ENCODE measurements around the gene FRK. TPM values are rescaled to one million over a fixed set of nuclear protein-coding genes. Genes with fewer than 3 reads are reported as not detected.
"Not testable (repeated sequence)": the region's sequence is repeated elsewhere in the genome, so short reads cannot be mapped to it uniquely, and the experiment has no call there.

Gene FRK
- total RNA-seq, 1 experiment from 2014 or later = not detected

- Histone ChIP-seq H3K79me2 (ENCODE audit: low read length) (no peaks in the 10 kb centered on the region), H3K27me3 (ENCODE audit: low read length) (no peaks in the 10 kb centered on the region), H3K27ac (ENCODE audit: low read length) (no peak overlapping the region), H3K9ac (ENCODE audit: low read length) (no peak overlapping the region), H3K4me1 (ENCODE audit: low read length) (no peaks in the 10 kb centered on the region), H3K9me3 (ENCODE audit: low read length) (no peaks in the 10 kb centered on the region), H2AFZ (ENCODE audit: low read length) (no peak overlapping the region), H3K36me3 (ENCODE audit: insufficient read depth, low read length) (no peaks in the 10 kb centered on the region), H3K4me3 (ENCODE audit: low read length) (no peak overlapping the region), H3K4me2 (ENCODE audit: low read depth, low read length, poor library complexity, severe bottlenecking) (no peak overlapping the region), H3K9me2 (replicated peaks; ENCODE audit: insufficient read depth, low read length) (no peaks in the 10 kb centered on the region), H4K20me1 (ENCODE audit: insufficient read depth, low read depth, low read length) (no peaks in the 10 kb centered on the region)
- DNase-seq = no peak
These were observed 125.9 kb downstream of the FRK start for GRCh38 chr6:115934829-115935228.

GRCh38 chr6:115934145-115934544, 126.5 kb downstream of the FRK start:
- no peak overlapping the region for H2AFZ ChIP-seq (ENCODE audit: low read length)
- no peaks in the 10 kb centered on the region for H3K79me2 ChIP-seq (ENCODE audit: low read length)
- no peaks in the 10 kb centered on the region for H3K27me3 ChIP-seq (ENCODE audit: low read length)
- no peak overlapping the region for H3K4me3 ChIP-seq (ENCODE audit: low read length)
- no peaks in the 10 kb centered on the region for H3K9me3 ChIP-seq (ENCODE audit: low read length)
- no peaks in the 10 kb centered on the region for H3K36me3 ChIP-seq (ENCODE audit: insufficient read depth, low read length)
- H4K20me1 ChIP-seq (ENCODE audit: insufficient read depth, low read depth, low read length) = no peaks in the 10 kb centered on the region
- H3K9ac ChIP-seq (ENCODE audit: low read length) = no peak overlapping the region
- DNase-seq = no peak
- no peak overlapping the region for H3K4me2 ChIP-seq (ENCODE audit: low read depth, low read length, poor library complexity, severe bottlenecking)
- no peaks in the 10 kb centered on the region for H3K9me2 ChIP-seq (replicated peaks; ENCODE audit: insufficient read depth, low read length)
- no peak overlapping the region for H3K27ac ChIP-seq (ENCODE audit: low read length)
- no peaks in the 10 kb centered on the region for H3K4me1 ChIP-seq (ENCODE audit: low read length)

DNA sequence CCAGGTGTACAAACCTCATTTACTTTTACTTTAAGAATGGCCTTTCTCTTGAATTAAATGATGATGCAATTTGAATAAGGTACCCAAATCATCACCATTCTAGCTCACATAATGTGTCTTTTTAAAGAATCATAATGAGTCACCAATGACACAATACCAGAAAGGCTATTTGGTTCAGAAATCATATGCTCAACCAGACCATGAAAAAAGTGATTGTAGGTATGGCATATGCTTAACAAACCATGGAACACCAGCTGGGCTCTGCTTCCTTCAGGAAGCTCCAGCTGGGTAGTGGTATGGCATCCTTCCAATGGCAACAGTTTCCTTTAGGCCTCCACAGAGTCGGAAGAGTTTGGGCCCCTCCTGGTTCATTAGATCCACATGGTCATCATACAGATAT, 128.2 kb downstream of the FRK start:
- Histone ChIP-seq H3K4me3 (ENCODE audit: low read length) (no peak overlapping the region), H3K9me3 (ENCODE audit: low read length) (no peaks in the 10 kb centered on the region), H3K36me3 (ENCODE audit: insufficient read depth, low read length) (no peaks in the 10 kb centered on the region), H3K27ac (ENCODE audit: low read length) (no peak overlapping the region), H3K9me2 (replicated peaks; ENCODE audit: insufficient read depth, low read length) (no peaks in the 10 kb centered on the region), H3K79me2 (ENCODE audit: low read length) (no peaks in the 10 kb centered on the region), H3K27me3 (ENCODE audit: low read length) (no peaks in the 10 kb centered on the region), H3K9ac (ENCODE audit: low read length) (no peak overlapping the region), H2AFZ (ENCODE audit: low read length) (no peak overlapping the region), H3K4me1 (ENCODE audit: low read length) (no peaks in the 10 kb centered on the region), H3K4me2 (ENCODE audit: low read depth, low read length, poor library complexity, severe bottlenecking) (no peak overlapping the region), H4K20me1 (ENCODE audit: insufficient read depth, low read depth, low read length) (no peaks in the 10 kb centered on the region)
- no peak for DNase-seq

GRCh38 chr6:115928000-115928399, 132.7 kb downstream of the FRK start:
- DNase-seq; H4K20me1 ChIP-seq (ENCODE audit: insufficient read depth, low read depth, low read length); H3K79me2 ChIP-seq (ENCODE audit: low read length): not testable (repeated sequence)

DNA sequence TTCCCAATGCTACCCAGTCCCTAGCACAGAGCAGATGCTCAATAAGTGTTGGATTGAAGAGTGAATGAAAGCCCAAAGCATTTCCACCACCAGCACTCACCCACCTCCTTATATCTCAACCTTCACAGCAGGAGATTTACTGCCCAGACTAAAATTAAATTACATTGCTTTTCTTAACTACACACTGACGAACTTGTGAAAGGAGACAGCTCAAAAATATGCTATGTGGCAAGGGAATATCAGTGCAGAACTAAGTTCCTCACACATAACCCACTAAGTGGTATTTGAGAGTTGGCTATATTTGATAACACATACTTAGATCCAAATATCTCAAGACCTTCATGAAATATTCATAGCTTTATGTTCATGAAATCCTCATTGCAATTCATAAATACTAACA, 137.7 kb downstream of the FRK start:
- Histone ChIP-seq H3K27me3 (ENCODE audit: low read length) (no peaks in the 10 kb centered on the region), H3K9ac (ENCODE audit: low read length) (no peak overlapping the region), H4K20me1 (ENCODE audit: insufficient read depth, low read depth, low read length) (no peaks in the 10 kb centered on the region), H3K4me1 (ENCODE audit: low read length) (no peaks in the 10 kb centered on the region), H3K4me2 (ENCODE audit: low read depth, low read length, poor library complexity, severe bottlenecking) (no peak overlapping the region), H3K9me2 (replicated peaks; ENCODE audit: insufficient read depth, low read length) (no peaks in the 10 kb centered on the region), H3K27ac (ENCODE audit: low read length) (no peak overlapping the region), H3K4me3 (ENCODE audit: low read length) (no peak overlapping the region), H3K9me3 (ENCODE audit: low read length) (no peaks in the 10 kb centered on the region), H2AFZ (ENCODE audit: low read length) (no peak overlapping the region), H3K79me2 (ENCODE audit: low read length) (no peaks in the 10 kb centered on the region), H3K36me3 (ENCODE audit: insufficient read depth, low read length) (no peaks in the 10 kb centered on the region)
- DNase-seq = no peak

More at GRCh38 chr6:115928000-115928399, 132.7 kb downstream of the FRK start:
- not testable (repeated sequence) for H3K4me3 ChIP-seq (ENCODE audit: low read length); H3K9me3 ChIP-seq (ENCODE audit: low read length); H3K4me2 ChIP-seq (ENCODE audit: low read depth, low read length, poor library complexity, severe bottlenecking); H3K36me3 ChIP-seq (ENCODE audit: insufficient read depth, low read length); H2AFZ ChIP-seq (ENCODE audit: low read length); H3K27me3 ChIP-seq (ENCODE audit: low read length); H3K9ac ChIP-seq (ENCODE audit: low read length); H3K4me1 ChIP-seq (ENCODE audit: low read length); H3K9me2 ChIP-seq (replicated peaks; ENCODE audit: insufficient read depth, low read length); H3K27ac ChIP-seq (ENCODE audit: low read length)

DNA sequence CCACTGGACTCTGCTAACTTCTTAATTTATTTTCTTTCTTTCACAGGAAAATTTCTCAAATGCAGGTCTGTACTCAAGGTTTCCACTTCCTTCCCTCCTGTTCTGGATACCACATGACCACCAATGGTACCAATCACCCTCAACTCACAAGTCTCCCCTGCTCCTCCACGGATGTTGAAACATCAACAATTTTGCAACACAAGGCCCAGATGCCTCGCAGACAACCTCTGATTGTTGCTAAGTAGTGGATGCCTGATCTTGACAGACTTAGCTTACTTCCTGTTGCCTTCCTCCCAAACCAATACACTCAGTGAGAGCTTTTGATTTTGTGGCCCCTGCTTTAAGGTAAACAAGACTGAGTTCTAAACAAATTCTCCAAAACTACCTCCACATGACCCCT, 146.6 kb downstream of the FRK start:
- H3K4me1 ChIP-seq (ENCODE audit: low read length) = no peaks in the 10 kb centered on the region
- no peak overlapping the region for H3K9ac ChIP-seq (ENCODE audit: low read length)
- no peak overlapping the region for H3K27ac ChIP-seq (ENCODE audit: low read length)
- H3K9me3 ChIP-seq (ENCODE audit: low read length) = no peaks in the 10 kb centered on the region
- H3K9me2 ChIP-seq (replicated peaks; ENCODE audit: insufficient read depth, low read length) = no peaks in the 10 kb centered on the region
- H2AFZ ChIP-seq (ENCODE audit: low read length) = no peak overlapping the region
- DNase-seq = no peak
- H4K20me1 ChIP-seq (ENCODE audit: insufficient read depth, low read depth, low read length) = no peaks in the 10 kb centered on the region
- H3K4me3 ChIP-seq (ENCODE audit: low read length) = no peak overlapping the region
- H3K79me2 ChIP-seq (ENCODE audit: low read length) = no peaks in the 10 kb centered on the region
- no peak overlapping the region for H3K4me2 ChIP-seq (ENCODE audit: low read depth, low read length, poor library complexity, severe bottlenecking)
- no peaks in the 10 kb centered on the region for H3K27me3 ChIP-seq (ENCODE audit: low read length)
- H3K36me3 ChIP-seq (ENCODE audit: insufficient read depth, low read length) = no peaks in the 10 kb centered on the region

GRCh38 chr6:115909923-115910546, 150.7 kb downstream of the FRK start:
- H3K9me3 ChIP-seq (ENCODE audit: low read length) = no peaks in the 10 kb centered on the region
- no peak overlapping the region for H3K27ac ChIP-seq (ENCODE audit: low read length)
- H3K27me3 ChIP-seq (ENCODE audit: low read length) = no peaks in the 10 kb centered on the region
- H3K9ac ChIP-seq (ENCODE audit: low read length) = no peak overlapping the region
- no peak for DNase-seq
- no peaks in the 10 kb centered on the region for H3K4me1 ChIP-seq (ENCODE audit: low read length)
- no peaks in the 10 kb centered on the region for H3K79me2 ChIP-seq (ENCODE audit: low read length)
- H3K36me3 ChIP-seq (ENCODE audit: insufficient read depth, low read length) = no peaks in the 10 kb centered on the region
- H3K9me2 ChIP-seq (replicated peaks; ENCODE audit: insufficient read depth, low read length) = no peaks in the 10 kb centered on the region
- no peaks in the 10 kb centered on the region for H4K20me1 ChIP-seq (ENCODE audit: insufficient read depth, low read depth, low read length)
- no peak overlapping the region for H3K4me3 ChIP-seq (ENCODE audit: low read length)
- no peak overlapping the region for H2AFZ ChIP-seq (ENCODE audit: low read length)
- no peak overlapping the region for H3K4me2 ChIP-seq (ENCODE audit: low read depth, low read length, poor library complexity, severe bottlenecking)

GRCh38 chr6:115908906-115909559, 151.7 kb downstream of the FRK start:
- no peak overlapping the region for H3K9ac ChIP-seq (ENCODE audit: low read length)
- H3K36me3 ChIP-seq (ENCODE audit: insufficient read depth, low read length) = no peaks in the 10 kb centered on the region
- no peaks in the 10 kb centered on the region for H3K27me3 ChIP-seq (ENCODE audit: low read length)
- no peaks in the 10 kb centered on the region for H3K4me1 ChIP-seq (ENCODE audit: low read length)
- no peak overlapping the region for H3K4me2 ChIP-seq (ENCODE audit: low read depth, low read length, poor library complexity, severe bottlenecking)
- no peaks in the 10 kb centered on the region for H4K20me1 ChIP-seq (ENCODE audit: insufficient read depth, low read depth, low read length)
- H3K4me3 ChIP-seq (ENCODE audit: low read length) = no peak overlapping the region
- H2AFZ ChIP-seq (ENCODE audit: low read length) = no peak overlapping the region
- H3K9me3 ChIP-seq (ENCODE audit: low read length) = no peaks in the 10 kb centered on the region
- no peaks in the 10 kb centered on the region for H3K79me2 ChIP-seq (ENCODE audit: low read length)
- H3K27ac ChIP-seq (ENCODE audit: low read length) = no peak overlapping the region
- H3K9me2 ChIP-seq (replicated peaks; ENCODE audit: insufficient read depth, low read length) = no peaks in the 10 kb centered on the region
- no peak for DNase-seq
